Neural progenitor cell (in vitro differentiated cells): ENCODE results near the gene NTF3. TPM values are rescaled to one million over a fixed set of nuclear protein-coding genes. Genes with fewer than 3 reads are reported as not detected.

Experiments
- DNase-seq: peaks from one replicate; pipeline ENCODE4 v3.0.0-alpha.2; 2016; ENCODE audit warnings: low spot score
- H2AFZ ChIP-seq: fragments of 200-600 bp; sonication (generic); replicated peaks from 2 replicates; pipeline ENCODE4 v1.6.1; 2016; ENCODE audit warnings: antibody characterized with exemption
- H3F3A ChIP-seq: fragments of 200-600 bp; sonication (generic); 2 replicates; pipeline ENCODE4 v1.6.1; 2016; ENCODE audit warnings: antibody characterized with exemption, low read depth
- H3K27ac ChIP-seq: fragments of 200-600 bp; sonication (generic); 2 replicates; pipeline ENCODE4 v1.5.1; 2016; ENCODE audit warnings: mild to moderate bottlenecking
- H3K27me3 ChIP-seq: fragments of 200-600 bp; sonication (generic); 2 replicates; pipeline ENCODE4 v1.6.1; 2016; ENCODE audit warnings: mild to moderate bottlenecking, moderate library complexity
- H3K36me3 ChIP-seq: fragments of 200-600 bp; sonication (generic); 2 replicates; pipeline ENCODE4 v1.5.1; 2016
- H3K4me1 ChIP-seq: fragments of 200-600 bp; sonication (generic); 2 replicates; pipeline ENCODE4 v1.6.1; 2016; ENCODE audit warnings: mixed run types
- H3K4me2 ChIP-seq: fragments of 200-600 bp; sonication (generic); 2 replicates; pipeline ENCODE4 v1.6.1; 2016
- H3K4me3 ChIP-seq: fragments of 200-600 bp; sonication (generic); 2 replicates; pipeline ENCODE4 v1.5.1; 2016
- H3K79me2 ChIP-seq: fragments of 200-600 bp; sonication (generic); 2 replicates; pipeline ENCODE4 v1.6.1; 2016; ENCODE audit warnings: low read depth
- H3K9ac ChIP-seq: fragments of 200-600 bp; sonication (generic); 2 replicates; pipeline ENCODE4 v1.6.1; 2016
- H3K9me3 ChIP-seq: fragments of 200-600 bp; sonication (generic); 2 replicates; pipeline ENCODE4 v1.5.1; 2016; ENCODE audit warnings: low read depth
- H4K20me1 ChIP-seq: fragments of 200-600 bp; sonication (generic); 2 replicates; pipeline ENCODE4 v1.6.1; 2016; ENCODE audit warnings: low read depth
- H3K27ac Mint-ChIP-seq: 3 replicates; pipeline ENCODE4 v1.8.0; 2021; ENCODE audit warnings: mixed read lengths
- H3K27me3 Mint-ChIP-seq: 2 replicates; pipeline ENCODE4 v1.8.0; 2022; ENCODE audit warnings: low read depth, mild to moderate bottlenecking, inconsistent platforms, moderate library complexity, mixed read lengths; ENCODE audit not compliant: insufficient read depth
- H3K36me3 Mint-ChIP-seq: 3 replicates; pipeline ENCODE4 v1.8.0; 2021; ENCODE audit warnings: mixed read lengths
- H3K4me1 Mint-ChIP-seq: 3 replicates; pipeline ENCODE4 v1.8.0; 2021; ENCODE audit warnings: mixed read lengths
- H3K4me3 Mint-ChIP-seq: 3 replicates; pipeline ENCODE4 v1.8.0; 2021; ENCODE audit warnings: mild to moderate bottlenecking, moderate library complexity, mixed read lengths
- H3K9me3 Mint-ChIP-seq: 3 replicates; pipeline ENCODE4 v1.8.0; 2020; ENCODE audit warnings: mixed read lengths
- CTCF ChIP-seq: fragments of 200-600 bp; sonication (generic); IDR thresholded peaks from 2 replicates; pipeline ENCODE4 v1.5.1; 2017; ENCODE audit warnings: antibody characterized with exemption, mild to moderate bottlenecking
- EZH2 ChIP-seq: fragments of 200-600 bp; sonication (generic); IDR thresholded peaks from 2 replicates; pipeline ENCODE4 v1.6.1; 2017; ENCODE audit warnings: antibody characterized with exemption, mild to moderate bottlenecking, moderate library complexity
- EZH2phosphoT487 ChIP-seq: fragments of 200-600 bp; sonication (generic); IDR thresholded peaks from 2 replicates; pipeline ENCODE4 v1.6.1; 2017; ENCODE audit warnings: antibody characterized with exemption
- total RNA-seq: library from RNA; depleted of rRNA; stranded (reverse); fragments of >200 nt; gene quantifications from 2 replicates; pipeline ENCODE4 v1.2.3, GENCODE V29; 2015; ENCODE audit warnings: low replicate concordance

Gene NTF3
- total RNA-seq, 1 donor from 2014 or later: 6.7 TPM

GRCh38 chr12:5447320-5447719 lies 15.4 kb downstream of the NTF3 start:
- H3K36me3 ChIP-seq: no peaks in the 10 kb centered on the region
- H3K4me3 ChIP-seq: no peak overlapping the region
- peaks cover 36% of the 10 kb centered on the region for H3K79me2 ChIP-seq
- DNase-seq: no peak
- no peak overlapping the region for H3K4me3 Mint-ChIP-seq
- H3K36me3 Mint-ChIP-seq: no peaks in the 10 kb centered on the region
- no peak overlapping the region for H2AFZ ChIP-seq
- H3K27ac ChIP-seq: no peak overlapping the region
- H3K4me1 ChIP-seq: peaks cover 5% of the 10 kb centered on the region
- H3K4me2 ChIP-seq: no peak overlapping the region
- H3K27me3 Mint-ChIP-seq: peaks cover 4% of the 10 kb centered on the region
- H3K27me3 ChIP-seq: no peaks in the 10 kb centered on the region
- TF ChIP-seq EZH2phosphoT487: no peak
- no peak for TF ChIP-seq EZH2
- no peak for TF ChIP-seq CTCF
- no peaks in the 10 kb centered on the region for H3F3A ChIP-seq
- H3K9ac ChIP-seq: no peak overlapping the region
- peaks cover 53% of the 10 kb centered on the region for H4K20me1 ChIP-seq
- H3K27ac Mint-ChIP-seq: no peak overlapping the region
- H3K4me1 Mint-ChIP-seq: peaks cover 2% of the 10 kb centered on the region
- no peaks in the 10 kb centered on the region for H3K9me3 Mint-ChIP-seq
- no peaks in the 10 kb centered on the region for H3K9me3 ChIP-seq

- H3K27me3 Mint-ChIP-seq: peaks cover 4% of the 10 kb centered on the region
- H3K9ac ChIP-seq: no peak overlapping the region
- H4K20me1 ChIP-seq: peaks cover 62% of the 10 kb centered on the region
- DNase-seq: no peak
- no peaks in the 10 kb centered on the region for H3F3A ChIP-seq
- no peak overlapping the region for H3K27ac Mint-ChIP-seq
- H3K9me3 Mint-ChIP-seq: no peaks in the 10 kb centered on the region
- H3K27me3 ChIP-seq: no peaks in the 10 kb centered on the region
- H3K4me1 Mint-ChIP-seq: peaks cover 6% of the 10 kb centered on the region
- peaks cover 3% of the 10 kb centered on the region for H3K79me2 ChIP-seq
- no peaks in the 10 kb centered on the region for H3K36me3 ChIP-seq
- H3K4me3 ChIP-seq: no peak overlapping the region
- H3K27ac ChIP-seq: no peak overlapping the region
- no peak overlapping the region for H2AFZ ChIP-seq
- no peak overlapping the region for H3K4me3 Mint-ChIP-seq
- no peaks in the 10 kb centered on the region for H3K9me3 ChIP-seq
- H3K4me1 ChIP-seq: peaks cover 11% of the 10 kb centered on the region
- TF ChIP-seq CTCF: no peak
- TF ChIP-seq EZH2: no peak
- TF ChIP-seq EZH2phosphoT487: no peak
- H3K36me3 Mint-ChIP-seq: no peaks in the 10 kb centered on the region
- no peak overlapping the region for H3K4me2 ChIP-seq
Measured at GRCh38 chr12:5451251-5451650, 19.3 kb downstream of the NTF3 start.

GRCh38 chr12:5452569-5452968 lies 20.7 kb downstream of the NTF3 start:
- Mint-ChIP-seq H3K36me3 (no peaks in the 10 kb centered on the region), H3K4me3 (no peak overlapping the region), H3K4me1 (peaks cover 6% of the 10 kb centered on the region), H3K27ac (no peak overlapping the region), H3K27me3 (peaks cover 4% of the 10 kb centered on the region), H3K9me3 (no peaks in the 10 kb centered on the region)
- Histone ChIP-seq H3K4me2 (no peak overlapping the region), H3K27ac (no peak overlapping the region), H3K79me2 (peaks cover 3% of the 10 kb centered on the region), H4K20me1 (peaks cover 56% of the 10 kb centered on the region), H3K36me3 (no peaks in the 10 kb centered on the region), H3K27me3 (no peaks in the 10 kb centered on the region), H2AFZ (no peak overlapping the region), H3F3A (no peaks in the 10 kb centered on the region), H3K4me3 (no peak overlapping the region), H3K9me3 (no peaks in the 10 kb centered on the region), H3K4me1 (peaks cover 11% of the 10 kb centered on the region), H3K9ac (no peak overlapping the region)
- no peak for DNase-seq
- TF ChIP-seq EZH2 (no peak), CTCF (no peak), EZH2phosphoT487 (no peak)
